IPS DF 4.7 (cell line): ENCODE measurements around the gene TPM2.

ENCODE experiments used
- DNase-seq: peaks from one replicate; pipeline ENCODE4 v3.0.0-alpha.2; 2013; ENCODE audit warnings: low spot score; ENCODE audit errors: extremely low read depth

The TPM2 gene

GRCh38 chr9:35635730-35636129 is 54.0 kb downstream of the TPM2 start:
- no peak for DNase-seq
